ENCODE data around the gene PTN. TPM values are rescaled to one million over a fixed set of nuclear protein-coding genes. Genes with fewer than 3 reads are reported as not detected.

PTN gene
- total and polyA plus RNA-seq, 9 of the 15 experiments (the other 6 are each of a cell fraction or from before 2014, with no cell fraction given) = not detected

DNA sequence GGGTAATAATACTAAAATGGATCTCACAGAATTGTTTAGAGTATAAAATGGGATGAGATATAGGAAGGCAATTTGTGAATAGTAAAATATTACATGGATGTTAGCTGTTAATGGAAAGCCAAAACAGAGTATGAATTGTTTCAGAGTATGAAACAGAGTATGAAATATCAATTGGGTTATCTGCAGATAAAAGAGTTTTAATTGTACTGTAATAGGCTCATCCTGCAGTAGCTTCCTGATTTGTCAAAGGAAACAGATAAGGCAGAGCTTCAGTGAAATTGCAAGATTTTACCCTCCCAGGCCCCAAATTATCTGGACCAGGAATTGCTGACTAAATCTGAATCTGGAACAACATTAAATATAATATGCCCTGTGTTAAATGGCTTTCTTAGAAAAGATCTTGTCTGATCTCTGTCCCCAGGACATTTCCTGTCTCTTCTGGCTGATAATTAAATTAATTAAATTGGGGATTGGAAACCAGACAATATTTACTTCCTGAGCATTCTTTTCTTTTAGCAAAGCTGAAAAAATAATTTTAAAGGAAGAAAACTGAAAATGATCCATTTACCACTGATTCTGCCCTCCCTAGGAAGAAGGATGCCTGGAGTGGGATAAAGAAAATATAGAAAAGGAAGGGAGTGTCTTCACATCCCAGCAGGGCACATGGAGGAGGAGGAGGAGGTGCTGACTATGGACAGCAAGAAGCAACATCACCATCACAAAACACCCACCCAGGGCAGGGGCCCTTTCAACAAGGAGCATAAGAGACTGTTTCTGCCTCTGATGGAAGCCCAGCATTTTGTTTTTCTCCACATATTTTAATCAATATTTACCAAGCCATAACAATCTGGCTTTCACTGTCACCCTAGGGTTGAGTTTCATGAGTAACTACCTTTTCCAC, 18.5 kb downstream of the PTN start (continued):
- TF ChIP-seq PPARD (CRISPR knock-in tag; IDR thresholded peaks at IDR 0.05) (no peak), ZBTB49 (CRISPR knock-in tag; IDR thresholded peaks at IDR 0.05; ENCODE audit: borderline replicate concordance) (no peak), CBX2 (IDR thresholded peaks at IDR 0.05; ENCODE audit: insufficient read depth, low read length, poor library complexity, severe bottlenecking) (no peak), MAFK (IDR thresholded peaks at IDR 0.05; ENCODE audit: low read length) (no peak), ZNF318 (IDR thresholded peaks at IDR 0.05; ENCODE audit: borderline replicate concordance in 1 of 2, low read depth in 1 of 2) (no peak), PHTF2 (CRISPR knock-in tag; IDR thresholded peaks at IDR 0.05) (no peak), ZNF217 (CRISPR knock-in tag; IDR thresholded peaks at IDR 0.05) (no peak)
- TF ChIP-seq, protein P1, sequence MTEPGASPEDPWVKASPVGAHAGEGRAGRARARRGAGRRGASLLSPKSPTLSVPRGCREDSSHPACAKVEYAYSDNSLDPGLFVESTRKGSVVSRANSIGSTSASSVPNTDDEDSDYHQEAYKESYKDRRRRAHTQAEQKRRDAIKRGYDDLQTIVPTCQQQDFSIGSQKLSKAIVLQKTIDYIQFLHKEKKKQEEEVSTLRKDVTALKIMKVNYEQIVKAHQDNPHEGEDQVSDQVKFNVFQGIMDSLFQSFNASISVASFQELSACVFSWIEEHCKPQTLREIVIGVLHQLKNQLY (CRISPR knock-in tag; conservative IDR thresholded peaks at IDR 0.05) = no peak
